ENCODE measurements around the gene USP17L22.
"Not testable (repeated sequence)": the region's sequence is repeated elsewhere in the genome, so short reads cannot be mapped to it uniquely, and the experiment has no call there.

USP17L22 gene

GRCh38 chr4:9267319-9267718 lies at the start of gene USP17L22:
Gene USP17L22, plus strand, starts transcription at chr4:9267619. Its CDS starts 0 bp downstream, at chr4:9267619.
- not testable (repeated sequence) for DNase-seq

GRCh38 chr4:9219852-9220251 lies 47.6 kb upstream of the USP17L22 start, which contains the start of gene USP17L12:
Gene USP17L12, plus strand, starts transcription at chr4:9220152. Its CDS starts 0 bp downstream, at chr4:9220152.
- DNase-seq, result not testable (repeated sequence)

GRCh38 chr4:9224596-9224995 lies 42.8 kb upstream of the USP17L22 start, which contains the start of gene USP17L13:
Gene USP17L13, plus strand, starts transcription at chr4:9224896. Its CDS starts 0 bp downstream, at chr4:9224896.
- DNase-seq, result not testable (repeated sequence)

GRCh38 chr4:9230249-9230648 lies 37.2 kb upstream of the USP17L22 start:
- DNase-seq, result peak in 1 of 2 donors; percentile 14

GRCh38 chr4:9234085-9234484 lies 33.3 kb upstream of the USP17L22 start, which contains the start of gene USP17L15:
Gene USP17L15, plus strand, starts transcription at chr4:9234385. Its CDS starts 0 bp downstream, at chr4:9234385.
- DNase-seq, result not testable (repeated sequence)

GRCh38 chr4:9238461-9238860 lies 29.0 kb upstream of the USP17L22 start:
- DNase-seq, result not testable (repeated sequence)

- not testable (repeated sequence) for DNase-seq
These were observed 23.8 kb upstream of the USP17L22 start, which contains the start of gene USP17L17 for GRCh38 chr4:9243579-9243978. Gene USP17L17, plus strand, starts transcription at chr4:9243879. Its CDS starts 0 bp downstream, at chr4:9243879.

- peak; percentile 1 to 13 for DNase-seq
These were observed 19.3 kb upstream of the USP17L22 start, which contains the start of gene USP17L18 for GRCh38 chr4:9247953-9248680. Gene USP17L18, plus strand, starts transcription at chr4:9248630. Its CDS starts 0 bp downstream, at chr4:9248630.

- not testable (repeated sequence) for DNase-seq
These were observed 14.3 kb upstream of the USP17L22 start, which contains the start of gene USP17L19 for GRCh38 chr4:9253078-9253477. Gene USP17L19, plus strand, starts transcription at chr4:9253378. Its CDS starts 0 bp downstream, at chr4:9253378.

- DNase-seq, result not testable (repeated sequence)
These were observed 9.6 kb upstream of the USP17L22 start, which contains the start of gene USP17L20 for GRCh38 chr4:9257824-9258223. Gene USP17L20, plus strand, starts transcription at chr4:9258124. Its CDS starts 0 bp downstream, at chr4:9258124.

- DNase-seq, result not testable (repeated sequence)
These were observed 4.8 kb upstream of the USP17L22 start, which contains the start of gene USP17L21 for GRCh38 chr4:9262572-9262971. Gene USP17L21, plus strand, starts transcription at chr4:9262872. Its CDS starts 0 bp downstream, at chr4:9262872.

- DNase-seq, result peak; percentile 11 to 15
These were observed 4.3 kb downstream of the USP17L22 start for GRCh38 chr4:9271719-9272118.

Data from stimulated activated CD4-positive, alpha-beta T cell treated with anti-CD3 and anti-CD28 coated beads, Interleukin-2, amount 100 ng/mL, for 24 hours (primary cell).